Nephron (organoid): ENCODE measurements around the gene SPINK4.

Experiments
- H3K27ac Mint-ChIP-seq, 3 experiments: 2 replicates each; pipeline ENCODE4 v1.8.0; 2020; ENCODE audit warnings: mixed read lengths in 3 of 3, mild to moderate bottlenecking in 2 of 3, moderate library complexity in 1 of 3
- H3K27me3 Mint-ChIP-seq: 2 replicates; pipeline ENCODE4 v1.8.0; 2021; ENCODE audit warnings: low read depth, mild to moderate bottlenecking, moderate library complexity, mixed read lengths
- H3K36me3 Mint-ChIP-seq: 2 replicates; pipeline ENCODE4 v1.8.0; 2020; ENCODE audit warnings: low read depth, mixed read lengths
- H3K4me1 Mint-ChIP-seq: 2 replicates; pipeline ENCODE4 v1.8.0; 2020; ENCODE audit warnings: mixed read lengths
- H3K4me3 Mint-ChIP-seq, 3 experiments: 2 replicates each; pipeline ENCODE4 v1.8.0; 2020; ENCODE audit warnings: mild to moderate bottlenecking in 3 of 3, mixed read lengths in 3 of 3, moderate library complexity in 2 of 3
- H3K9me3 Mint-ChIP-seq: 2 replicates; pipeline ENCODE4 v1.8.0; 2020; ENCODE audit warnings: mixed read lengths
- TF ChIP-seq, protein P1 (sequence below), 3 experiments: fragments of 200-600 bp; sonication (generic); IDR thresholded peaks; one replicate each; pipeline ENCODE4 v1.5.0; 2021; ENCODE audit warnings: antibody characterized with exemption in 3 of 3; ENCODE audit not compliant: unreplicated experiment in 3 of 3

The SPINK4 gene

DNA sequence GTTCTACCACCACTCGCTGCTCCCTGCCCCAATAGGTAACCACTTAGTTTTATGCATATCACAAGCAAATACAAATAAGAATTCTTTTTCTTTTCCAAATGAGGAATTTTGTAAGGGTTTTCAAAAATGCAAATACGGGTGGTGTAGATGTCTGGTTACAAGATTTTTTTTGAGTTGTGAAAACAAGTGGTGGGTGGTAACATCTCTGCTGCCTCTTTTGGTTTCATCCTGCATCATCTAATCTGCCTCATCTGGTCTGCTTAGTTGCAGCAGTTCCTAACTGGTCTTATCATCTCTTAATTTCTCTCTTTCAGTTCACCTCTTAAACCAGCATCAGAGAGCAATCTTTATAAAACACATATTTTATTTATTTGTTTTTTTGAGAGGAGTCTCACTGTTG, 55.6 kb downstream of the SPINK4 start:
- H3K9me3 Mint-ChIP-seq = no peaks in the 10 kb centered on the region
- H3K36me3 Mint-ChIP-seq = peaks cover 56% of the 10 kb centered on the region
- no peak overlapping the region for H3K27ac Mint-ChIP-seq
- no peaks in the 10 kb centered on the region for H3K27me3 Mint-ChIP-seq
- H3K4me3 Mint-ChIP-seq = no peak overlapping the region
- TF ChIP-seq, protein P1, sequence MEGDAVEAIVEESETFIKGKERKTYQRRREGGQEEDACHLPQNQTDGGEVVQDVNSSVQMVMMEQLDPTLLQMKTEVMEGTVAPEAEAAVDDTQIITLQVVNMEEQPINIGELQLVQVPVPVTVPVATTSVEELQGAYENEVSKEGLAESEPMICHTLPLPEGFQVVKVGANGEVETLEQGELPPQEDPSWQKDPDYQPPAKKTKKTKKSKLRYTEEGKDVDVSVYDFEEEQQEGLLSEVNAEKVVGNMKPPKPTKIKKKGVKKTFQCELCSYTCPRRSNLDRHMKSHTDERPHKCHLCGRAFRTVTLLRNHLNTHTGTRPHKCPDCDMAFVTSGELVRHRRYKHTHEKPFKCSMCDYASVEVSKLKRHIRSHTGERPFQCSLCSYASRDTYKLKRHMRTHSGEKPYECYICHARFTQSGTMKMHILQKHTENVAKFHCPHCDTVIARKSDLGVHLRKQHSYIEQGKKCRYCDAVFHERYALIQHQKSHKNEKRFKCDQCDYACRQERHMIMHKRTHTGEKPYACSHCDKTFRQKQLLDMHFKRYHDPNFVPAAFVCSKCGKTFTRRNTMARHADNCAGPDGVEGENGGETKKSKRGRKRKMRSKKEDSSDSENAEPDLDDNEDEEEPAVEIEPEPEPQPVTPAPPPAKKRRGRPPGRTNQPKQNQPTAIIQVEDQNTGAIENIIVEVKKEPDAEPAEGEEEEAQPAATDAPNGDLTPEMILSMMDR (IDR thresholded peaks at IDR 0.05; ENCODE audit: unreplicated experiment in 3 of 3) = no peak
- peaks cover 43% of the 10 kb centered on the region for H3K4me1 Mint-ChIP-seq

DNA sequence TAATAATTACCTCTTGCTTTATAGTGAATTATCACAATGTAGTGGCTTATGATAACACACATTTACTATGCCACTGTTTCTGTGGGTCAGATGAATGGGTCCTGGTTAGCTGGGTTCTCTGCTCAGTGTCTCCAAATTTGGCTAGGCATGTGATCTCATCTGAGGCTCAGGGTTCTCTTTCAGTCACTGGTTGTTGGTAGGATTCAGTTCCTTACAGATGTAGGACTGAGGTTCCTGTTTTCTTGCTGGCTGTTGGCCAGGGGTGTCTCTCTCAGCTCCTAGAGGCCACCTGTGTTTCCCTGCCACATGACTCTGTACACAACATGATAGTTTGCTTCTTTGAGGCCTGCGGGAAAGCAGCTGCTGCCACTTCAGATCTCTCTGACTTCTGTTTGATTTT, 57.5 kb downstream of the SPINK4 start:
- H3K36me3 Mint-ChIP-seq = peaks cover 58% of the 10 kb centered on the region
- TF ChIP-seq, protein P1 (IDR thresholded peaks at IDR 0.05; ENCODE audit: unreplicated experiment in 3 of 3) = no peak
- H3K27me3 Mint-ChIP-seq = no peaks in the 10 kb centered on the region
- peaks cover 33% of the 10 kb centered on the region for H3K4me1 Mint-ChIP-seq
- no peaks in the 10 kb centered on the region for H3K9me3 Mint-ChIP-seq
- H3K27ac Mint-ChIP-seq = peak overlapping the region; percentile 42 to 76 (median 43)
- H3K4me3 Mint-ChIP-seq = peak overlapping the region in 1 of 3 experiments; percentile 7
